ENCODE results near the gene EEF1A2.

Gene EEF1A2

GRCh38 chr20:63498960-63499337, at the start of gene EEF1A2:
EEF1A2 (minus strand) TSS chr20:63499083; CDS start chr20:63497763, 1,320 bp downstream.
- peak in 1 of 2 donors; percentile 22 for DNase-seq (ENCODE audit: low read depth in 2 of 2)

DNA sequence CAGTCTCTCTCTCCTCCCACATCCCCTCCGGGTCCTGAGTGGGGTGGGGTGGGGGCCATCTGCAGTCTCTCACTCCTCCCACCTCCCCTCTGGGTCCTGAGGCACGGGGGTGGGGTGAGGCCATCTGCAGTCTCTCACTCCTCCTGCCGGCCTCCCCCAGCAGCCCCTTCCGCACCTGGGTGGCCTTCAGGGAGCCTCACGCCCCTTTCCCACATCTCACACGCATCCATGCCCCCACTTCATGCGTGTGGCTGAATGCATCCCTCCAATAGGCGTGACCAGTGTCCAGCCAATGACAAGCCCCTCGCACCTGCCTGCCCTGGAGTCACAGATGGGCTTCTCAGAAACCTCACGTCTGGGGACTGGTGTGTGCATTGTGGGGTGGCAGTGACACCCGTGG, 49.7 kb upstream of the EEF1A2 start:
- DNase-seq (ENCODE audit: low read depth in 2 of 2): no peak

DNA sequence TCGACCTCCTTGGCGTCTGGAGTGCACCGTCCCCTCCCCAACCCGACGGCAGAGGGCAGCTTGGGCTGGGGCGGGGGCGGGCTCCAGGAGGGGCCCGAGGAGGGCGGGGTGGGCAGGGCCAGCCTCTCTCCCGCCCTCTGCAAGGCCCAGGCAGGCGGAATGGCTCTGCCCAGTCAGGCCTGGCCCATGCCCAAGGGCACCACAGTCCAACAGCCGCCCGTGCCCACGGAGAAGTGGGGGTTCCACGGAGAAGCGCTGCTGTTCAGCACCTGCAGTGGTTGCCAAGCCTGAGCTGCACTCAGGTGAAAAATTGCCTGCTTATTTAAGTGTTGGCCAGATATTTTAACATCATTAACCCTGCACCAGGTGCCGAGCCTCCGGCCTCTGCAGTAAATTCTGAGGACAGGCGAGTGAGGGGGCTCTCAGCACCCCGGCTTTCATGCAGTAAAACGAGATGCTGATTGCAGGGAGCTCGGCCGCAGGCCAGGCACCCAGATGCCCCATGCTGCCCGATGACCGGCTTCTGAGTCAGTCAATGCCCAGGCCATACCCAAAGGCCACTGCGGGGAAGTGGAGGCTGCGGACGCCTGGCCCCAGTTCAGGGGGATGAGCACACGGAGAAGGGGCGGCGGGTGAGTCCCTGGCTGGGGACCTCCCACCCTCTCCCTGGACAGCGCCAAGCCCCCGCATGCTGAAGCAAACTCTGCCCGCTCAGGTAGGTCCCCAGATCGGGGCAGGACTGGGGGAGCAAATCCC, 49.0 kb upstream of the EEF1A2 start, which contains the start of gene SRMS:
SRMS (minus strand) TSS at position 25 of the 756 bp plus-strand sequence. CDS start 286 bp downstream, outside the sequence.
- DNase-seq (ENCODE audit: low read depth in 2 of 2): no peak

- no peak for DNase-seq (ENCODE audit: low read depth in 2 of 2)
Measured at GRCh38 chr20:63546956-63547724, 48.3 kb upstream of the EEF1A2 start.

DNA sequence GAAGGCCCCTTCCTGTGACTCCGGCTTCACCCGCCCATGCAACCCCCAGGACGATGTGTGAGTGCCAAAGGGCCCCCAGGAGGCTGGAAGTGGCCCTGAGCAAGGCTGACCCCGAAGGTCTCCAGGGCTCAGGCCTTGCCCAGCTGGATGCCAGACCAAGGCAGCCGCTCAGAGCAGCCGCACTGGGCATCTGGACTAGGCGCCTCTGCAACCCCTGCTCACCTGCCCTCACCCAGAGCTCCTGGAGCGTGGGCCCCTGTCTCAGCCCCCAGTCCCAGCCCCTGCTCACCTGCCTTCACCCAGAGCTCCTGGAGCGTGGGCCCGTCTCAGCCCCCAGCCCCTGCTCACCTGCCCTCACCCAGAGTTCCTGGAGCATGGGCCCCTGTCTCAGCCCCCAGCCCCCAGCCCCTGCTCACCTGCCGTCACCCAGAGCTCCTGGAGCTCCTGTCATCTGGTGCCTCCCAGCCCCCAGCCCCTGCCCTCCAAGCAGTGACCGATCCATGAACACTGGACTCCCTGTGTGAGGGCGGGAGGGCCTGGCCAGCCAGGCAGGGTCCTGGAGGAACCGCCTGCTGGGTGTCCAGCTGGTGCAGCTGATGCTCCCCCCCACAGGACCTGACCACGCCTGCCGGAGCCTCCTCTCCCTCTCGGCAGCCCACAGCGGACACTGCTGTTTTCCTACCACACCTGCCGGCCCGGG, 47.5 kb upstream of the EEF1A2 start:
- DNase-seq (ENCODE audit: low read depth in 2 of 2): no peak

DNA sequence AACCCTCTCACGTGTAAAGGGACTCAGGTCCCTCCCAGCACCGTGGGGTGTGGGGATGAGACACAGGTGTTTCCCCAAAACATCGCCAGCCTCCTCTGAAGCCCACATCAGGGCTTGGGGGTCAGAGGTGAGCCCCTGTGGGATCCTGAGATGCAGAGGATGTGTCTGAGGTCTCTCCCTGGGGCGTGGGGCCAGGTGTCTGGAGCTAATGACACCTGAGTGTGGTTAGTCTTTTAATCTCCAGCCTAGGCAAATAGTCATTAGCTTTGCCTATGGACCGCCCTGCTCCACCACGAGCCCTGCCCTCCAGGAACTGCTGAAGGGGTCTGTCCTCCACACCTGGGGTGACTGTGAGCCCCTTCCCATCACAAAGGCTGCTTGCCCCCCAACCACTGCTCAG, 46.9 kb upstream of the EEF1A2 start:
- DNase-seq (ENCODE audit: low read depth in 2 of 2): no peak

GRCh38 chr20:63544958-63545516, 46.2 kb upstream of the EEF1A2 start:
- no peak for DNase-seq (ENCODE audit: low read depth in 2 of 2)

DNA sequence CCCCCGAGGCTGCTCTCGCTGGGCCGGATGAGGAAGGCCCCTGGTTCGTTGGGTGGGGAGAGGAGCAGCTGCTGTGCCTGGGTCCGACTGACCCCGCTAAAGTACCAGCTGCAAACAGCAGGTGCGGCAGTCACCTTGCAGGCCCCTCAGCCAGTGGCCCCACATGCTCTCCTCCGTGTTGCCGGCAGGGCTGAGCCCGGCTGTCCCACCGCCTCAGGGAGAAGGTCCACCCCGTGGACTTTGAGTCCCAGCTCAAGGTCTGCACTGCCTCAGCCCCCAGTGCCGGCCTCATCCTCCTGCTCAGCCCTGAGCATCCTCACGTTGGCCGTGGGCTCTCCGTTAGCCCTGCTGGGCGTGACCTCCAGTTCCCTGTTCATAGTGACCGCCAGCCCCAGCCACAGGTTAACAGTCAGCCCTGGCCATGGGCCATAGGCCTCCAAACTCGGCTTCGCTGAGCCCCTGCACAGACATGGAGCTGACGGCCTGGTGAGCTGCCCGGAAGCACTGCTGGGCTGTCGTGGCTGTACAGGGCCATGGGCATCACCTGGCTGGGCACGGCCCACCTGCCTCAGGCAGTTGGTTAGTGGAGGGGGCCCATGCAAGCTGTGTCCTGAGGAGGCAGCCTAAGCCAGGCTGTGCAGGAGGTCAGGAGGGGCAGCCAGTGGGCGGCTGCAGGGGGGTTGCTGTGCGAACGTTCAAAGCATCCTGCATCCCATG, 45.5 kb upstream of the EEF1A2 start:
- no peak for DNase-seq (ENCODE audit: low read depth in 2 of 2)

DNA sequence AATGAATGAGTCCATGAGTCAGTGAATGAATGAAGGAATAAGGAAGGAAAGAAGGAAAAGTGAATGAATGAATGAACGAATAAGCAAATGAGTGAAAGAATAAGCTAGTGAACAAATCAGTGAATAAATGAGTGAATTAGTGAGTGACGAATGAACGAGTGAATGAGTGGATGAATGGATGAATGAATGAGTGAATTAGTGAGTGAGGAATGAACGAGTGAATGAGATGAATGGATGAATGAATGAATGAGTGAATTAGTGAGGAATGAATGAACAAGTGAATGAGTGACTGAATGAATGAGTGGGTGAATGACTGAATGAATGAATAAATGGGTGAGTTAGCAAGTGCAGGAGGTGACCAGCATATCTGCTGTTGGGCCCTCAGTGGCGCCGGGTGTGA, 44.9 kb upstream of the EEF1A2 start:
- DNase-seq (ENCODE audit: low read depth in 2 of 2): no peak

- DNase-seq (ENCODE audit: low read depth in 2 of 2): no peak
Measured at GRCh38 chr20:63543131-63543530, 44.2 kb upstream of the EEF1A2 start.

DNA sequence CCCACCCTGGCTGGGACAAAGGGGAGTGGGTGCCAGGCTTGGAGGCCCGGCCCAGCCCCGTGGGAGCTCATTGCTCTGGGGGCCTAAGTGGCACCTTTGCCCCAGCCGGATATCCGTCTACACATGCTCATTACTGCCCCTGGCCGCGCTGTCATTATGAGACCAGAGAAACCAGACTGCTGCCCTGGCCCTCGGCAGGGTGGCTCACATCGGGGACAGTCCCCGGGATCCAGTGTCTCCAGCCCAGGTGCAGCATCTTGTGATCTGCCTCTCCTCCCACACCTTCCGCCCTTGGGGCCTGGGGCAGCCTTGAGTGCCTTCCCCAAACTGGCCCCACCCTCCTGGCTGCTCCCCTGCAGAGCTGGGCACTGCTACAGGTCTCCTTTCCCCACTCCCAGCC, 43.8 kb upstream of the EEF1A2 start:
- DNase-seq (ENCODE audit: low read depth in 2 of 2): no peak

DNA sequence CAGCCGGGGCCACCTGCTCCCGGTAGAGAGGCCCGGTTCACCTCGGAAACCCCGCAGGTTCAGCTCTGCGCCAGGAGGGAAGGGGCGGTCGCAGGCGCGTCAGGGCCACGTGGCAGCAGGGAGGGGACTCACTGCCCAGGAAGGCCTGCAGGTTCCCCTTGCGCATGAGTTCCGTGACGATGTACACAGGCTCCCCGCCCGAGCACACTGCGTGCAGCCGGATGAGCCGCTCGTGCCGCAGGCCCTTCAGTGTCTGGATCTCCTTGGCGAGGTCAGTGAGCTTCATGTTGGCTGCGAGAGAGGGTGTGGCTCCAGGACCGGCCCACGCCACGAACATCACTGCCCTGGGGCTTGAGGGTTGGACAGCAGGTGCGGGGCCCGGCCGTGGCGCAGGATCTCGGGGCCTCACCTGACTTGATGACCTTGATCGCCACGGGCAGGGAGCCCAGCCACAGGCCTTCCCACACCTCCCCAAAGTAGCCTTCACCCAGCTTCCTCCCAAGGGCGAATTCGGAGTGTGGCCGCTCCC, 43.2 kb upstream of the EEF1A2 start:
- no peak for DNase-seq (ENCODE audit: low read depth in 2 of 2)

GRCh38 chr20:63541371-63541770, 42.5 kb upstream of the EEF1A2 start:
- no peak for DNase-seq (ENCODE audit: low read depth in 2 of 2)

DNA sequence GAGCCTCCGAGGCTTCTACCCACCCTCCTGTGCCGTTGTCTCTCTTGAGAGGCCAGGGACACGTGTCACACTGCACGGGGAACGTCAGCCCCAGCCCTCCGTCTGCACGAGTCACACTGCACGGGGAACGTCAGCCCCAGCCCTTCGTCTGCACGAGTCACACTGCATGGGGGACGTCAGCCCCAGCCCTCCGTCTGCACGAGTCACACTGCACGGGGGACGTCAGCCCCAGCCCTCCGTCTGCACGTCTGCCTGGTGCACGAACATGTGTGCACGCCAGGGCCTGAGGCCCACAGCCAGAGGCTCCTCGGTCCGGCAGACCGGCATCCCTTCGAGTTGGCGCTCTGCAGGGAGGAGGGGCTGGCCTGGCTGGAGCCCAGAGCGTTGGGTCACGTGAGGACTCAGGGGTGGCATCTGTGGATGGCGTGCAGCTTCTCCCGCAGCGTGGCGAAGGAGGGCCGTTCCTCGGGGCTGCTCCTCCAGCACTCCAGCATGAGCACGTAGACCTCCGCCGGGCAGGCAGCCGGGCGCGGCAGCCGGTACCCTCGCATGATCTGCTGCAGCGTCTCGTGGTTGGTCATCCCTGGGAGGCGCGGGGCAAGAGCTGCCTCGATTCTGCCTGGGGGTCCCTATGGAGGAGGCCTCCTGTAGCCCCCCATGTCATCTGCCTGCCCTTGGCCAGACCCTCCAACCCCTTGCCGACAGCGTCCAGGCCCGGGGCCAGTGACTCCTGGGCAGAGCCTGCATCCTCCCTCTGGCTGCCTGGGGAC, 41.7 kb upstream of the EEF1A2 start:
- no peak for DNase-seq (ENCODE audit: low read depth in 2 of 2)

GRCh38 chr20:63539441-63540370, 40.8 kb upstream of the EEF1A2 start:
- no peak for DNase-seq (ENCODE audit: low read depth in 2 of 2)

DNA sequence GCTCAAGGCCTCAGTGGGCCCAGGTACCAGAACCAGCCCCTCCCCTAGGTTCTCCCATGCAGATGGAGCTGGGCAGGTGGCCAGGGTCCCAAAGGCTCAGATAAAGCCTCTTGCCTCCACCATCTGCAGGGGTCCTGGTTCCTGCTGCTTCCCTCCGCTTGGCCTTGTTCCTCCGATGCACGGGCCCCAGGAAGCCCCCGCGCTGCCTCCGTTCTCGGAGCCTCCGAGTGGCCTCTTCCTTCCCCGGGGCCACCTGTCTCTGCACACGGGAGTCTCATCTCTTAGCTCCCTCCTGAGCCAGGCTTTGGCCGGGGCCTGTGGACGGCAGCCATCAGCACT, 40.2 kb upstream of the EEF1A2 start:
- no peak for DNase-seq (ENCODE audit: low read depth in 2 of 2)

DNA sequence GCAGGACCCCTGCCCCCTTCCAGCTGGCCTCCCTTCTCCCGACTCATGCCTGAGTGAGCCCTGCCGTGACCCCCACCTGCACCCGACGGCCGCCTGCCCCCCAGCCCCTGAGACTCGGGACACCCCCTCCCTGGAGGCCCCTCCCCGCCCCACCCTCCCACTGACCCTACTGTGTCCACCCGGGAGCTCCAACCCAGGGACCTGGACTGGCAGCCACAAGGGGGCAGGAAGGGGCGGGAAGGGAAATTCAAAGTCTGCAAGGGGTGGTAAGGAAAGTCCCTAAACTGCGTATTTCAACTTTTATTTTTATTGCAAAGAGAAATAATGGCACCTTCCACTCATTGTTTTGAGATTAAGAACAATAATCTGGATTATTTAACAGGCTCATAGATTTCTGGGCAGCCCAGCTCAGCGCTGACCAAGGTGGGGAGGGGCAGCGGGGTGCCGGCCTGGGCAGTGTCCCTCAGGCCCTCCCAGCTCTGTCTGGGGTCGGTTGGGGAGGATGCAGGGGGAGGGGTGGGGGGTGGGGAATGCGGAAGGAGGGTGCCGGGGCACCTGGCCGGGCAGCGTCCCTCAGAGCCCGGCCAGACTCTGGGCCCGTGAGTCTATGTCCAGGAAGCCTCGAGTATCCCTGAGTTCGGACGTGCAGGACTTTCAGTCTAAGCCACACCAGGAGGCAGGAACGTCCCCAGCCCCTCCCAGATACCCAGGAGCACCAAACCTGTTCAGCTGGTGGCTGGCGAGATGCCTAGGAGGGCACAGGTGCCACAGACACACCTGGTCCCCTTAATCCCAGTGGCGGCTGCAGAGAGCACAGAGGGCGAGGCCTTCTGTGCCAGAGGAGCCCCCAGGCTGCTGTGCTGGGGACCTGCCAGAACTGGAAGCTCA, 39.6 kb upstream of the EEF1A2 start:
- DNase-seq (ENCODE audit: low read depth in 2 of 2): no peak

DNA sequence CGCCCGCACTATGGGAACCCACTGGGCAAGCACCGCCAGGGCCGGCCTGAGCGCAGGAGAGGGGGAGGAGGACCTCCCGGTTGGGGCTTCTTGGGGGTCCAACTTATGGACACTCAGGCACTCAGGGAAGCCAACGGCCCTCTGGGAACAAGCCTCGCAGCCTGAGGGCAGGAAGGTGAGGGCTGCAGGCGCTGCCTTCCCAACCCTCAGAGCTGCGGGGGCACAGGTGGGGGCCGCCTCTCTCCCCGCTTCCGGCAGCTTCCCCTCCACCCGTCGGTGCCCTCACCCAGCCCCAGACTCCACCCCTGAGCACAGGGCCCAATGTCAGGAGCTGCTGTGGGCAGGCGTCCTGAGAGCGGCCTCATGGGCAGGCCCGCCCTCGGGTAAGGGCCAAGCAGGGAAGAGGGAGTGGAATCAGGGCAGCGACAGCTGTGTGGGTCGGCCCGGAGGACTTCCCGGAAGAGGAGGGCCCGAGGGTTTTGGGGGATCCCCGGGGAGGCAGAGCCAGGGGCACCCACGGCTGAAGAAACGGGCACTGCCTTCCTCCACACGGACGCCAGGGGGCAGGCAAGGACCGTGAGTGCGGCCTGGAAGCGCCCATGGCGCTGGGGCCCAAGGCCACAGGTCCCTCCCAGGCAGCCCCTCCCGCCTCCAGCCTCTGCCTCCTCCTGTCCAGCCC, 38.8 kb upstream of the EEF1A2 start:
- peak; percentile 82 to 83 for DNase-seq (ENCODE audit: low read depth in 2 of 2)

Data from stimulated activated CD8-positive, alpha-beta memory T cell treated with anti-CD3 and anti-CD28 coated beads, Interleukin-7, amount 100 ng/mL, for 1 hour (primary cell).